Left lung (tissue), 10 donors: Measurements from ENCODE around the gene COL25A1. TPM values are rescaled to one million over a fixed set of nuclear protein-coding genes. Genes with fewer than 3 reads are reported as not detected.

Source experiments
- ATAC-seq: fragments of 200-7000 bp; cut with Tn5 transposase; one replicate; pipeline ENCODE4 v1.9.1; 2020; ENCODE audit warnings: moderate library complexity
- DNase-seq, 4 donors: peaks; one replicate each; pipeline ENCODE4 v3.0.0-alpha.2; 2013 to 2020
- H3K27ac ChIP-seq, 2 donors: fragments of 200-600 bp; sonication (generic) in 1 of 2; one replicate each; pipeline versions ENCODE4 v1.5.0 to v1.8.0; 2020 to 2021
- H3K27me3 ChIP-seq, 2 donors: fragments of 200-600 bp; sonication (generic) in 1 of 2; one replicate each; pipeline versions ENCODE4 v1.5.0 to v1.8.0; 2020 to 2021
- H3K36me3 ChIP-seq, 2 donors: fragments of 200-600 bp; sonication (generic) in 1 of 2; one replicate each; pipeline versions ENCODE4 v1.5.0 to v1.8.0; 2020 to 2021
- H3K4me1 ChIP-seq, 2 donors: fragments of 200-600 bp; one replicate each; pipeline ENCODE4 v1.8.0; 2021
- H3K4me3 ChIP-seq, 2 donors: fragments of 200-600 bp; sonication (generic) in 1 of 2; one replicate each; pipeline versions ENCODE4 v1.5.0 to v1.8.0; 2020 to 2021; ENCODE audit warnings: mild to moderate bottlenecking in 1 of 2
- H3K9me3 ChIP-seq, 2 donors: fragments of 200-600 bp; sonication (generic) in 1 of 2; one replicate each; pipeline versions ENCODE4 v1.5.0 to v1.8.0; 2020 to 2021
- intact Hi-C, 2 donors: fragments of 100-400 bp; cut with DNase I; formaldehyde crosslinking; loops; one replicate each; pipeline versions ENCODE4 v1.11.2 to v1.14.2; 2022
- polyA plus RNA-seq, 6 donors: library from polyadenylated mRNA; unstranded; fragments of 120-200 nt; gene quantifications; one replicate each; pipeline ENCODE4 v1.2.1, GENCODE V29; 2013; ENCODE audit not compliant: insufficient read length in 6 of 6
- total RNA-seq, 2 donors: library from RNA; stranded (reverse); fragmentation: NEBNext Ultra II Directional; extraction: Animal tissue kit (Norgen Biotek cat#: 25700); gene quantifications; one replicate each; pipeline ENCODE4 v1.2.1, GENCODE V29; 2021
- TF ChIP-seq, protein P1 (sequence below), 2 donors: fragments of 200-600 bp; sonication (generic) in 1 of 2; IDR thresholded peaks; one replicate each; pipeline versions ENCODE4 v1.5.0 to v1.8.0; 2021; ENCODE audit warnings: antibody characterized with exemption in 2 of 2
- donor health status: DM: no; HTN: yes; CAD: no.
- donor health status: DM: no; HTN: no; CAD: no.

The COL25A1 gene
- total and polyA plus RNA-seq, 8 donors: 0.13 to 1.8 (median 1.4) TPM

DNA sequence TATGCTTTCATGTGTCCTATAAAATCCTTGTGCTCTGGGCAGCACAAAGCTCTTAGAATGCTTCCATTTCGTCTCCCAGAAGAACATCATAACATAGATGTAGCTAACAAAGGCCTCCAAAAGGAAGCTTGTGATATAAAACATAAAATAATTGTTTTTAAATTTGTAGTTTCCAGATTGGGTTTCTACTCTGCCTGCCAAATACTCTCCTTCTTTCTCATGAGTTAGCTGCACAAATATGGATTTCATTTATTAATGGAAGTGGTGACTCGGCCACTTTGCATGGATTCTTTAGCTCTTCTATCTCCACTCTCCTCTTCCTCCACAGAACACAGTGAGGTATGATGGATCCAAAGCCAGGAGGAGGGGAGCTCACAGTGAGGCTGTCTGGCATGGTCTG lies 265.4 kb downstream of the COL25A1 start:
- TF ChIP-seq, protein P1, sequence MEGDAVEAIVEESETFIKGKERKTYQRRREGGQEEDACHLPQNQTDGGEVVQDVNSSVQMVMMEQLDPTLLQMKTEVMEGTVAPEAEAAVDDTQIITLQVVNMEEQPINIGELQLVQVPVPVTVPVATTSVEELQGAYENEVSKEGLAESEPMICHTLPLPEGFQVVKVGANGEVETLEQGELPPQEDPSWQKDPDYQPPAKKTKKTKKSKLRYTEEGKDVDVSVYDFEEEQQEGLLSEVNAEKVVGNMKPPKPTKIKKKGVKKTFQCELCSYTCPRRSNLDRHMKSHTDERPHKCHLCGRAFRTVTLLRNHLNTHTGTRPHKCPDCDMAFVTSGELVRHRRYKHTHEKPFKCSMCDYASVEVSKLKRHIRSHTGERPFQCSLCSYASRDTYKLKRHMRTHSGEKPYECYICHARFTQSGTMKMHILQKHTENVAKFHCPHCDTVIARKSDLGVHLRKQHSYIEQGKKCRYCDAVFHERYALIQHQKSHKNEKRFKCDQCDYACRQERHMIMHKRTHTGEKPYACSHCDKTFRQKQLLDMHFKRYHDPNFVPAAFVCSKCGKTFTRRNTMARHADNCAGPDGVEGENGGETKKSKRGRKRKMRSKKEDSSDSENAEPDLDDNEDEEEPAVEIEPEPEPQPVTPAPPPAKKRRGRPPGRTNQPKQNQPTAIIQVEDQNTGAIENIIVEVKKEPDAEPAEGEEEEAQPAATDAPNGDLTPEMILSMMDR (IDR thresholded peaks at IDR 0.05): no peak
- Histone ChIP-seq H3K27ac (no peak overlapping the region), H3K4me1 (no peaks in the 10 kb centered on the region), H3K4me3 (no peak overlapping the region), H3K36me3 (no peaks in the 10 kb centered on the region), H3K27me3 (no peaks in the 10 kb centered on the region), H3K9me3 (no peaks in the 10 kb centered on the region)
- intact Hi-C loops: no loop called here
- no peak for ATAC-seq
- DNase-seq: no peak

DNA sequence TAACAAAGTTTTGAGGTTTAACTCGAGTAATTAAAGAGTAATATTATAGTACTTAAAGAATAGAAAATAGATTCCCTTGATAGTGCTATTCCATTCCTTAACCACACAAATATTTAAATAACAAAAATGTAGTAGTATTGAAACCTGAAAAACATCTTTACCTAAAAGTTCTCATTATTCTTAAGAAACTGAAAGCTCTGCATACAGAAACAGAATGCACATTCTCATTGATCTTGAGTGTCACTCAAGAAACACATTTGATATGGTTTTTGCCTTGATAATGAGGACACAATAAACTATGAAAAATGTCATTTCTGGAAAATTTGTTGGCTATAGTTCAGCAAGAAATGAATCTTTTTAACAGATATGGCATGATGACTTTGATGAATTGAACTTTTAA lies 268.5 kb downstream of the COL25A1 start:
- DNase-seq: no peak
- intact Hi-C loops: no loop called here

DNA sequence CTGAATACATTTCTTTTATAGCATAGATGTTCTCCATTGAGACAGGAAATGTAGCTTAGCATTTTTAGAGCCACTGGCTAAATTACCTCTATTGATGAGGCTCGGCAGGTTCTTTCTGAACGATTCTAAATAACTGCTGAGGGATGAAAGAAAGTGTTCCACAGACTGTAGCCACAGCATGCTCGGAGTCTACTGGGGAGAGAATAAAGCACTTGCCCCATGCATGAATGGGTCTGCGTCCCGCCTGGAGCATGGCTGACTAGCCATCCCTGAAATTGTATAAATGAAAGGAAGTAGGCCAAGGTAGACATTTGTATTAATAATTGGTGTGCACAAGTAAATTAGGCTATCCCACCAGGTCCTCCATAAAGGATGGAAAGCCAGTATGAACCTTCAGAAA lies 269.8 kb downstream of the COL25A1 start:
- Histone ChIP-seq H3K4me3 (no peak overlapping the region), H3K27ac (no peak overlapping the region), H3K4me1 (no peaks in the 10 kb centered on the region), H3K36me3 (no peaks in the 10 kb centered on the region), H3K9me3 (no peaks in the 10 kb centered on the region), H3K27me3 (no peaks in the 10 kb centered on the region)
- TF ChIP-seq, protein P1 (IDR thresholded peaks at IDR 0.05): no peak
- intact Hi-C loops: no loop called here
- ATAC-seq (no peak), DNase-seq (no peak)

More for the DNA sequence above, 268.5 kb downstream of the COL25A1 start:
- TF ChIP-seq, protein P1 (IDR thresholded peaks at IDR 0.05): no peak
- H3K27ac ChIP-seq: no peak overlapping the region
- no peaks in the 10 kb centered on the region for H3K4me1 ChIP-seq
- no peak overlapping the region for H3K4me3 ChIP-seq
- ATAC-seq: no peak
- H3K36me3 ChIP-seq: no peaks in the 10 kb centered on the region
- no peaks in the 10 kb centered on the region for H3K9me3 ChIP-seq
- H3K27me3 ChIP-seq: no peaks in the 10 kb centered on the region

DNA sequence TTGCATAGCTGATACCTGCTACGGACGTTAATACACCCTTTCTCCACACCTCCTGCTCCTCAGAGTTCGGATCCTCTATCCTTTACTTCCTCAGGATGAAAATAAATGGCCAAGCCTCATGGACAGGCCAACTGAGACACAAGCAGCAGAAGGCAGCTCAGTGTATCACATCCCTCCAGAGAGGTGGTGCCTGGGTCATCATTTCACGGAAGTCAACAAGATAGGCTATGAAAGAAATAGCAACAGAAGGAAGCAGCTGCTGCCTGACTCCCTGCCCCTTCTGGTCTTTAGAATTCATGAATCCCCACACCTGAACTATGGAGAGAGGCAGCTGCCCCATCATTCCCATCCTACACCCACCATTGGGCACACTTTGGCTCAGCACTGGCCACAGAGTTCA lies 272.5 kb downstream of the COL25A1 start:
- DNase-seq (no peak), ATAC-seq (no peak)
- TF ChIP-seq, protein P1 (IDR thresholded peaks at IDR 0.05): no peak
- Histone ChIP-seq H3K9me3 (no peaks in the 10 kb centered on the region), H3K36me3 (no peaks in the 10 kb centered on the region), H3K4me1 (no peaks in the 10 kb centered on the region), H3K27me3 (no peaks in the 10 kb centered on the region), H3K27ac (no peak overlapping the region), H3K4me3 (no peak overlapping the region)
- intact Hi-C loops: no loop called here

DNA sequence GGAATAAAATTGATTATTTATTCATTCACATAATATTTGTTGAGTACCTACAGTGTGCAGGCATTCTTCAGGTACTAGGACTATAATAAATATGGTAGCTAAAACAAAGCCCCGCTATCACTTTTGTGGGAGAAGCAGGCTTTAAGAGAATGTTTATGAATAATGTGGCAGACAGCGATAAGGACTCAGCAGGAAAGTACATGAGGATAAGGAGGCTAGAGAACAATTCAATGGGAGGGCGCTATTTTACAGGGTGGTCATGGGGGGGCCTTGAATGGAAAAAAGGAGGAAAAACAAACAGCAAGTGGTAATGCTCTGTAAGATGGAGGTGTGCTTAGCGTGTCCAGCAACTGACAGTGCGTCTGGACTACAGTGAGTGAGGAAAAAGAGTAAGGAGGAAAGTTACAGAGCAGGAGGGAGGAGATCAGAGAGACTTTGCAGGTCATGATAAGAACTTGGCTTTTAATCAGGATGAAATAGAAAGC lies 275.4 kb downstream of the COL25A1 start:
- TF ChIP-seq, protein P1 (IDR thresholded peaks at IDR 0.05): no peak
- peaks cover 0 to 1% of the 10 kb centered on the region in 2 donors for H3K9me3 ChIP-seq
- no peaks in the 10 kb centered on the region for H3K27me3 ChIP-seq
- intact Hi-C loops: no loop called here
- no peaks in the 10 kb centered on the region for H3K4me1 ChIP-seq
- no peaks in the 10 kb centered on the region for H3K36me3 ChIP-seq
- H3K27ac ChIP-seq: no peak overlapping the region
- DNase-seq (no peak), ATAC-seq (no peak)
- H3K4me3 ChIP-seq: no peak overlapping the region
